Activated CD4-positive, alpha-beta memory T cell treated with anti-CD3 and anti-CD28 coated beads for 36 hours (primary cell): ENCODE measurements around the gene IL17A. TPM values are rescaled to one million over a fixed set of nuclear protein-coding genes. Genes with fewer than 3 reads are reported as not detected.
"Not testable (repeated sequence)": the region's sequence is repeated elsewhere in the genome, so short reads cannot be mapped to it uniquely, and the experiment has no call there.

Experiments used
- CTCF ChIA-PET: fragments of 350-600 bp; sonication (Branson Sonifier 250); formaldehyde crosslinking; loops from one replicate; lab custom pipeline; 2021; ENCODE audit warnings: antibody characterized with exemption, inconsistent platforms; lab: Charles Lee
- POLR2A ChIA-PET: fragments of 350-600 bp; sonication (Branson Sonifier 250); formaldehyde crosslinking; loops from one replicate; lab custom pipeline; 2021; ENCODE audit warnings: antibody characterized with exemption; lab: Charles Lee
- DNase-seq: peaks from one replicate; pipeline ENCODE4 v3.0.0-alpha.2; 2020
- H3K27ac Mint-ChIP-seq: one replicate; pipeline ENCODE4 v1.8.0; 2021; ENCODE audit warnings: mixed read lengths
- H3K27me3 Mint-ChIP-seq: one replicate; pipeline ENCODE4 v1.8.0; 2021; ENCODE audit warnings: mixed read lengths
- H3K36me3 Mint-ChIP-seq: one replicate; pipeline ENCODE4 v1.8.0; 2021; ENCODE audit warnings: mixed read lengths
- H3K4me1 Mint-ChIP-seq: one replicate; pipeline ENCODE4 v1.8.0; 2021; ENCODE audit warnings: low read depth, mixed read lengths
- H3K4me3 Mint-ChIP-seq: one replicate; pipeline ENCODE4 v1.8.0; 2021; ENCODE audit warnings: mild to moderate bottlenecking, mixed read lengths
- H3K9me3 Mint-ChIP-seq: one replicate; pipeline ENCODE4 v1.8.0; 2021; ENCODE audit warnings: mixed read lengths
- intact Hi-C: fragments of 100-400 bp; cut with micrococcal nuclease; formaldehyde crosslinking; loops from one replicate; pipeline ENCODE4 v1.15.1; 2023
- total RNA-seq, 2 experiments: library from RNA; stranded (reverse); gene quantifications; one replicate each; pipeline ENCODE4 v1.2.3, GENCODE V29; 2021

Gene IL17A
- total RNA-seq, 2 experiments from 2014 or later = 33.7 to 35.3 TPM

DNA sequence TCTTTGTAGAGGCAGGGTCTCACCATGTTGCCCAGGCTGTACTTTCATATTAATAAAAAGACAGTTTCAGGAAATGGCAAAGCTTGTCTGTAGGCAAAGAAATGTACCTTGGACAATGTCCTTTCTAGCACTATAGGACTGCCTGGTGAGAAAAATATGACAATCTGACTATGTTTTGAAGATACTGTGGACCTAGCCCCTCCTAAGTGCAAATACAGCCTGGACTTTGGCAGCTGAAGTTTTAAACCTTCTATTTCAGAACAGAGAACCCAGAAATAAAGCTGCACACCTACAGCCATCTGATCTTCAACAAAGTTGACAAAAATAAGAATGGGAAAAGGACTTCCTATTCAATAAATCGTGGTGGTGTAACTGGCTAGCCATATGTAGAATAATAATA lies 18.9 kb upstream of the IL17A start:
- intact Hi-C loops = no loop called here
- no peak for DNase-seq
- Mint-ChIP-seq H3K9me3 (peaks cover 5% of the 10 kb centered on the region), H3K27me3 (peaks cover 47% of the 10 kb centered on the region), H3K4me3 (no peak overlapping the region), H3K4me1 (peaks cover 19% of the 10 kb centered on the region), H3K27ac (no peak overlapping the region), H3K36me3 (peaks cover 2% of the 10 kb centered on the region)
- POLR2A ChIA-PET = no interaction called here
- CTCF ChIA-PET = interaction anchor here (1.1 to 5.5 kb wide), 2 partner anchors 95 to 496 kb away, joined by 3 to 120 read pairs; no protein-coding TSS in a partner anchor

DNA sequence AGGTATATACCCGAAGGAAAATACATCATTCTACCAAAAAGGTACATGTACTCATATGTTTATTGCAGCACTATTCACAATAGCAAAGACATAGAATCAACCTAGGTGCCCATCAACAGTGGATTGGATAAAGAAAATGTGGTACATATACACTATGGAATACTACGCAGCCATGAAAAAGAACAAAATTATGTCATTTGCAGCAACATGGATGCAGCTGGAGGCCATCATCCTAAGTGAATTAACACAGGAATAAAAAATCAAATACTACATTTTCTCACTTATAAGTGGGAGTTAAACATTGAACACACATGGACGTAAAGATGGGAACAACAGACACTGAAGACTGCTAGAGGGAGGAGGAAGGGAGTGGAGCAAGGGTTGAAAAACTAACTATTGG lies 17.8 kb upstream of the IL17A start:
- H3K27me3 Mint-ChIP-seq = peaks cover 48% of the 10 kb centered on the region
- intact Hi-C loops, POLR2A ChIA-PET, H3K36me3 Mint-ChIP-seq, CTCF ChIA-PET, H3K4me1 Mint-ChIP-seq, H3K4me3 Mint-ChIP-seq, H3K9me3 Mint-ChIP-seq, DNase-seq, H3K27ac Mint-ChIP-seq: not testable (repeated sequence)

DNA sequence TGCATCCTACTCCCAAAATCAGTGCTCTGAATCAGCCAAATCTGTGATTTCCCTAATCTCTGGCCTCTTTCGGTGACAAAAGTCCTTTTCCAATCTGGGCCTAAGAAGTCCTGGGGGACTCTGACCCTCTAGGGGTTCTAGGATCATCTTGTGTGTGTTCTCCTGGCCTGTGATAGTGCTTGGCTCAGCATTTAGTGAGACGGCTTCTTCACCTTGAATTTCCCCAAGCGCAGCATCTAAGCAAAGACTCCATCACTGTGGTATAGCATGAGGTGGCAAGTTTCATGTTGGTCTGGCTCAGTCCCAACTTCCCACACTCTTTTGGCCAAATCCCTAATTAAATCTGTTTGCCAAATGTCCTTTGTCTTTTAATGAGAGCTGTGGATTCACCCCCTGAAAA lies 12.1 kb upstream of the IL17A start:
- ChIA-PET POLR2A (no interaction called here), CTCF (interaction anchor here (0.7 to 1.3 kb wide), 3 partner anchors 11 to 39 kb away, joined by 3 to 6 read pairs (median 3); no protein-coding TSS in a partner anchor)
- H3K9me3 Mint-ChIP-seq = no peaks in the 10 kb centered on the region
- H3K4me1 Mint-ChIP-seq = peaks cover 3% of the 10 kb centered on the region
- peaks cover 17% of the 10 kb centered on the region for H3K27me3 Mint-ChIP-seq
- no peak for DNase-seq
- no peak overlapping the region for H3K4me3 Mint-ChIP-seq
- intact Hi-C loops = no loop called here
- H3K27ac Mint-ChIP-seq = no peak overlapping the region
- no peaks in the 10 kb centered on the region for H3K36me3 Mint-ChIP-seq

DNA sequence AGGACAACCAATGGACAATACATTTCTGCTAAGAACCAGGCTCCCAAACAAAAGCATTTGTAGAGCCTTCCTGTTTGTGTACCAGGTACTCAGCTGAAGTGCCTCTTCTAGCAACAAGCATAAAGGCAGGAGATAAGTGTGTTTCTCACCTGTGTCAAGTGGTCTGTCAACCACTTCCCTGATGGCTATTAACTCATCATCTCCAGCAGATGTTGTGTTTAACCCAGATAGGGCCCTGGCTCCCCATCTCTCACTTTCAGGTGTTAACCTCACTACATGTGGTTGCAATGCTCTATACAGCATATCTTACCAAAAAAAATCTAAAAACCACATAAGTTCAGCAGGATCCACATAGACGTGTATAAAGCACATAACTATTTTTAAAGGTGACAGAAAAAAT lies 9.6 kb upstream of the IL17A start:
- Mint-ChIP-seq H3K4me3 (no peak overlapping the region), H3K27ac (no peak overlapping the region), H3K9me3 (no peaks in the 10 kb centered on the region), H3K36me3 (no peaks in the 10 kb centered on the region), H3K4me1 (peaks cover 15% of the 10 kb centered on the region), H3K27me3 (peaks cover 7% of the 10 kb centered on the region)
- POLR2A ChIA-PET = no interaction called here
- intact Hi-C loops = no loop called here
- CTCF ChIA-PET = no interaction called here
- no peak for DNase-seq

DNA sequence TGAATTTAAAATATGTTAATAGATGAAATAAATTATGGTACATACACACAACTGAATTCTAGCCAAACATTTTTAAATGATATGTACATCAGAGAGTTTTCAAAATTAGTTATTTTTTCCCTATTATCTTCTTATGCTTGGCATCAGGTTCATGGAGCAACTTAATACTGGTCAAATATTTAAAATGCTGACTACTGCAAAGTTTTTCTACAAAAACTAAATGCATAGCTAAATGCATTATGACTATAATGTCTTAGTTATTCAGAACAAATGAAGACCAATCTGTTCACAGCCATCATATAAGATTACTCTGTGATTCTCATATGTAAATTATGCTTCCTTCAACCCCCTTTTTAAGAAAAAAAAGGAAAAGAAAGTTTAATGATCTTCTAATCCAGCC lies 8.2 kb upstream of the IL17A start:
- peaks cover 12% of the 10 kb centered on the region for H3K27me3 Mint-ChIP-seq
- intact Hi-C loops = no loop called here

DNA sequence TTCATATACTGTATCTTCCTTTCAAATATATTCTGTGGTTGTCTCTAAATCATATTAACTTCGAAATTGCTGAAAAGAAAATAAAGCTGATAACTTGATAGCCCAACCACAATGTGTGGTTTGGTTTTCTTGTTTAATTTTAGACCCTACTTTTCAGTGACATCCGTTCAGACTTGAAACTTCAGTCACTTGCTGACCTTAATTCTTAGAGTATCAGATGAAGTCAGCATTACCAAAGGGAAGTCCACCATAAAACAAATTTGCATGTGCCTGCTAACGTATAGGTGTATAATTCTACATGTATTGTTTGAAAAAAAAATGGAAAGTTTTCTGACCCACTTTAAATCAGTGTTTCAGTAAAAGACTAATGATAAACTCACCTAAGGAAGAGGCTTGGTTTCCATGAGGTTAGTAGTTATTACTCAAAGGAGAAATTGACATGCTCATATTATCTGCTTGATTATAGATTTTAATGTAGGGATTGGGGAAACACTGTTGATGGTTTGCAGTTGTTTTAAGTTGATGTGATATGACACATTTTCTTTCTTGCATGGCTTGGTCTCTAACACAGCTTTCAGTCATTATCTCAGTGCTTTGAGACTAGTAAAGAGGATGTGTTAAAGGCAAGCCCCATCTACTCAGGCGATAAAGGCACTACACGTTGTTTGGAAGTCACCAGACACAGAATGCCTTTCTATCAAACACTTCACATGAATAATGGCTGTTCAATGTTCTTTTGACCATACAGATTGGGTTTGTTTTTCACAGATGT lies 5.2 kb upstream of the IL17A start:
- H3K27me3 Mint-ChIP-seq = peaks cover 29% of the 10 kb centered on the region
- peaks cover 14% of the 10 kb centered on the region for H3K4me1 Mint-ChIP-seq
- H3K36me3 Mint-ChIP-seq = no peaks in the 10 kb centered on the region
- no peak overlapping the region for H3K4me3 Mint-ChIP-seq
- intact Hi-C loops = no loop called here
- no peaks in the 10 kb centered on the region for H3K9me3 Mint-ChIP-seq
- DNase-seq = no peak
- no peak overlapping the region for H3K27ac Mint-ChIP-seq
- ChIA-PET CTCF (interaction anchor here (1.2 kb wide), 1 partner anchor 16 kb away, joined by 4 read pairs; no protein-coding TSS in a partner anchor), POLR2A (interaction anchor here (0.7 kb wide), 1 partner anchor 31 kb away, joined by 3 read pairs; no protein-coding TSS in a partner anchor)

More for the DNA sequence above, 8.2 kb upstream of the IL17A start:
- no peaks in the 10 kb centered on the region for H3K9me3 Mint-ChIP-seq
- ChIA-PET CTCF (interaction anchor here (1.5 kb wide), 1 partner anchor 86 kb away, joined by 4 read pairs; no protein-coding TSS in a partner anchor), POLR2A (interaction anchor here (1.1 kb wide), 1 partner anchor 54 kb away, joined by 5 read pairs; no protein-coding TSS in a partner anchor)
- no peaks in the 10 kb centered on the region for H3K36me3 Mint-ChIP-seq
- peaks cover 13% of the 10 kb centered on the region for H3K4me1 Mint-ChIP-seq
- no peak overlapping the region for H3K4me3 Mint-ChIP-seq
- H3K27ac Mint-ChIP-seq = no peak overlapping the region
- no peak for DNase-seq

DNA sequence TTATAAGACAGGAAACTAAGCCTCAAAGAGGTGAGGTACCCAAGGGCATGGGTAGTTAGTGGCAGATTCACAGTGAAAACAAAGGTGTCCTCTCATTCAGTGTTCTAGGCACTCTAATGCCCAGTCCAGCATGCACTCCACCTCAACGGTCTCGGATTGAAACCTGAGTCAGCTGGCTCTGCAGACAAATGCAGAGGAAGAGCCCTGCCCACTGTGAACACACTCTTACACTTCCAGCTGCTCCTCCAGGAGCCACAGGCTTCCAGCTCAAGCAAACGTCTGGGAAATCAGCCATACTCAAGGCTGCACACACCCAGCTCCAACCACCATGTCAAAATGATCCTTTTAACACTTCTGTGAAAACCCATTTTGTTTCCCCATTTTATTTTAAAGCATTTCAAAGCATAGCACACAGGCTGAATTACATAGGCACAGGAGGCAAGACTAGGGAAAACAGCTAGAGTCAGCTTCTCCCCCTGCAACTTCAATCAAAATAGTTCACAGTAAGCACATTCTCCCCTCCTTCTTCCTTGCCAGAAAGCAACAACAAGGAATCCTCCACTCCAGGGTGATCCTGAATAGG lies 3.0 kb upstream of the IL17A start:
- no peak overlapping the region for H3K4me3 Mint-ChIP-seq
- POLR2A ChIA-PET = no interaction called here
- intact Hi-C loops = no loop called here
- H3K9me3 Mint-ChIP-seq = no peaks in the 10 kb centered on the region
- no peak overlapping the region for H3K27ac Mint-ChIP-seq
- peaks cover 17% of the 10 kb centered on the region for H3K4me1 Mint-ChIP-seq
- no peaks in the 10 kb centered on the region for H3K36me3 Mint-ChIP-seq
- H3K27me3 Mint-ChIP-seq = peaks cover 39% of the 10 kb centered on the region
- DNase-seq = no peak
- CTCF ChIA-PET = interaction anchor here (0.9 to 1.2 kb wide), 2 partner anchors 11 to 119 kb away, joined by 3 to 5 read pairs; no protein-coding TSS in a partner anchor

DNA sequence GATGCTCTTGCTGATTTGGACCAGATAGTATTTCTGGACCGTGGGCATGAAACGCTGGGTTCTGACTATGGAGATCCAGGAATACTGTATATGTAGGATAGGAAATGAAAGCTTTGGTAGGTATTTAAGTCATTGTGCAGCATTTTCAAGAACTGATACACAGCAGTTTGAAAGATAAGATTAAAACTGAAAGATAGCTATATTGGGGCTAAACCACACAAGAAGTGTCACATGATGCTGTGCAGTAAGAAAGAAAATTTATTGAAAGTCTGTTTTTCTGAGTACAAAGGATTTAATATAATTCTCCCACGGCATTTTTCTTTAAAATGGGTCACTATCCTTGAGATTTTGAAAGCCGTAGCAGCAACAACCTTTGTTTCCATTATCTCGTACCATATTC lies 305 bp downstream of the IL17A start:
- Mint-ChIP-seq H3K9me3 (no peaks in the 10 kb centered on the region), H3K4me1 (peaks cover 13% of the 10 kb centered on the region), H3K27ac (no peak overlapping the region), H3K27me3 (peaks cover 48% of the 10 kb centered on the region), H3K36me3 (no peaks in the 10 kb centered on the region), H3K4me3 (no peak overlapping the region)
- ChIA-PET POLR2A (no interaction called here), CTCF (interaction anchor here (0.7 kb wide), 1 partner anchor 26 kb away, joined by 3 read pairs; no protein-coding TSS in a partner anchor)
- no peak for DNase-seq
- intact Hi-C loops = no loop called here

DNA sequence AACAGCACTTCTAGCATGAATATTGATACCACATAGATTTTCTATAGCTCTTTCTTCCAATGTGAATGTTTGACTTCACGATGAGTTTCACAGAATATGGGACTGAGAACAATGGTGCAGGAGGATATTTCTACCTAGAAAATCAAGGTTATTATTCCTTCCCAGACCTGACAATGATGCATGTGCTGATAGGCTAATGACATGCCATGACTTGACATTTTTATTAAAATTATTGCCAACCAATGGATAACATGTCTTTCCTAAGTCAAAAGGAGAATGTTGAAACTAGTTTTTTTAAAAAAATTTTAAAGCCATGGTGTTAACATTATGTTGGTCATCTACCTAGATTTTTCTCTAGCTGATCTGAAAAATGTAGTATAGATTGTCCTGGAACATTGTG lies 923 bp downstream of the IL17A start:
- no peaks in the 10 kb centered on the region for H3K9me3 Mint-ChIP-seq
- ChIA-PET CTCF (interaction anchor here (0.7 kb wide), 1 partner anchor 26 kb away, joined by 3 read pairs; no protein-coding TSS in a partner anchor), POLR2A (no interaction called here)
- peaks cover 50% of the 10 kb centered on the region for H3K27me3 Mint-ChIP-seq
- no peak for DNase-seq
- no peak overlapping the region for H3K27ac Mint-ChIP-seq
- intact Hi-C loops = no loop called here
- no peaks in the 10 kb centered on the region for H3K36me3 Mint-ChIP-seq
- H3K4me1 Mint-ChIP-seq = peaks cover 11% of the 10 kb centered on the region
- no peak overlapping the region for H3K4me3 Mint-ChIP-seq

DNA sequence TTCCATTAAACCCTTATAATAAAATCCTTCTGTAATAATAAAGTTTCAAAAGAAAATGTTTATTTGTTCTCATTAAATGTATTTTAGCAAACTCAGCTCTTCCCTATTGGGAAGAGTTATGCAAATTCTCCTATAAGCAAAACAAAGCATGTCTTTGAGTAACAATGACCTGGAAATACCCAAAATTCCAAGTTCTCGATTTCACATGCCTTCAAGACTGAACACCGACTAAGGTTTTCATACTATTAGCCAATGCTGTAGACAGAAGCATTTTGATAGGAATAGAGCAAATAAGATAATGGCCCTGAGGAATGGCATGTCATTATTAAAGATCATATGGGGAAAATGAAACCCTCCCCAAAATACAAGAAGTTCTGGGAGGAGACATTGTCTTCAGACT lies 3.8 kb downstream of the IL17A start:
- intact Hi-C loops = no loop called here
- POLR2A ChIA-PET = no interaction called here
- Mint-ChIP-seq H3K4me3 (no peak overlapping the region), H3K4me1 (peaks cover 11% of the 10 kb centered on the region), H3K36me3 (no peaks in the 10 kb centered on the region), H3K27me3 (peaks cover 39% of the 10 kb centered on the region), H3K27ac (no peak overlapping the region), H3K9me3 (no peaks in the 10 kb centered on the region)
- CTCF ChIA-PET = no interaction called here
- no peak for DNase-seq

DNA sequence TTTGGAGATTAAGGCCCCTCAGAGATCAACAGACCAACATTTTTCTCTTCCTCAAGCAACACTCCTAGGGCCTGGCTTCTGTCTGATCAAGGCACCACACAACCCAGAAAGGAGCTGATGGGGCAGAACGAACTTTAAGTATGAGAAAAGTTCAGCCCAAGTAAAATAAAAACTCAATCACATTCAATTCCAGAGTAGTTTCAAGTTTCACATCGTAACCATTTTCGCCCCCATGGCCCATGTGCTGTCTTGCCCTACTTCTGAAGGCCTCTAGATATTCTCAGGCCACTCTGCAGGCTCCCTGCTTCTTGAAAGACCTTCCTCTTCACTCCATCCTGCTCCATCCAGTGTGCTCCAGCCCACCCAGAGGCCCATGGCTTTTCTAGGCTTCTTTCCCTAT lies 4.2 kb downstream of the IL17A start:
- intact Hi-C loops = no loop called here

DNA sequence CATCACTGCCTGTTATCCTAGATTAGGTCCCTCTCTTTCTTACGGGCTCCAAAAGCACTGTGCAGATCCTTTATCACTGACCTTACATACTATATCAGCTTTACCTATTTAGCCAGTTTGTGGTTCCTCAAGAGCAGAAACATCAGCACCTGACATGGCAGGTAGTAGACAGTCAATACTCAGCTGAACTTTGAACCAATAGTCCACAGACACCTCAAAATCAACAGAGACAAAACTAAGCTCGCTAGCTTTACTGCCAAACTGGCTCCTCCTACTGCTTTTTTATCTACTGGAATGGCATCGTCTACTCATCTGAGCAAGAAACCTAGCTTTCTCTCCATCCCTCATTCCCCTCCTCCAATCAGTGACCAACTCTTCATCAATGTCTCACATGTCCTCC lies 5.6 kb downstream of the IL17A start:
- ChIA-PET POLR2A (no interaction called here), CTCF (no interaction called here)
- Mint-ChIP-seq H3K27ac (no peak overlapping the region), H3K9me3 (no peaks in the 10 kb centered on the region), H3K4me1 (peaks cover 7% of the 10 kb centered on the region), H3K27me3 (peaks cover 34% of the 10 kb centered on the region), H3K36me3 (no peaks in the 10 kb centered on the region), H3K4me3 (no peak overlapping the region)
- DNase-seq = no peak
- intact Hi-C loops = no loop called here

More for the DNA sequence above, 4.2 kb downstream of the IL17A start:
- no peak overlapping the region for H3K4me3 Mint-ChIP-seq
- POLR2A ChIA-PET = no interaction called here
- peaks cover 40% of the 10 kb centered on the region for H3K27me3 Mint-ChIP-seq
- peaks cover 11% of the 10 kb centered on the region for H3K4me1 Mint-ChIP-seq
- H3K27ac Mint-ChIP-seq = no peak overlapping the region
- no peaks in the 10 kb centered on the region for H3K36me3 Mint-ChIP-seq
- DNase-seq = no peak
- no peaks in the 10 kb centered on the region for H3K9me3 Mint-ChIP-seq
- CTCF ChIA-PET = no interaction called here
